Epithelial cell of esophagus (primary cell): ENCODE data around the gene DPYSL5.

Experiments used
- DNase-seq: peaks from one replicate; pipeline ENCODE4 v3.0.0; 2010; ENCODE audit warnings: low read depth
- H3K4me3 ChIP-seq: 2 replicates; pipeline ENCODE4 v1.5.1; 2011; ENCODE audit warnings: mild to moderate bottlenecking, low read length, control low read depth
- TF ChIP-seq, protein P1 (sequence below): IDR thresholded peaks from 2 replicates; pipeline ENCODE4 v1.5.1; 2011; ENCODE audit warnings: low read depth, mild to moderate bottlenecking, low read length, control low read depth, inconsistent platforms; ENCODE audit not compliant: insufficient read depth; ENCODE audit errors: missing control alignments

The DPYSL5 gene

DNA sequence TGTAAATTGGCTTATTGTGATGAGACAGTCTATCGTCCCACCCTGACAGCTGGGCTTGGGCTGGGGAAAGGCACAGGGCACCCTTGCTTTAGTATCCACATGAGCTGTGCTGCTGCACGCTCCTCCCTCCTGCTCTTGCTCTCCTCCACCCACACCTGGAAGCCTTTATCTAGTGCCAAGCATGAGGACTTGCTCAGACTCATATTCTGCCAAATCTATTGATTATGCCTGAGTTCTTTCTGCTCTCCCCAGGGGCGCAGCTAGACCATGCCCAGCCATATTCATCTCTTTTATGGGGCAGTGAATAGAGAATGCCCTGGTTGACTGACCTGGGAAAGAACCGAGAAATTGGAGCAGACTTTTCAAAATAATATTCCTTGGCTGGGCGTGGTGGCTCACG lies 29.0 kb upstream of the DPYSL5 start:
- no peak for DNase-seq
- TF ChIP-seq, protein P1, sequence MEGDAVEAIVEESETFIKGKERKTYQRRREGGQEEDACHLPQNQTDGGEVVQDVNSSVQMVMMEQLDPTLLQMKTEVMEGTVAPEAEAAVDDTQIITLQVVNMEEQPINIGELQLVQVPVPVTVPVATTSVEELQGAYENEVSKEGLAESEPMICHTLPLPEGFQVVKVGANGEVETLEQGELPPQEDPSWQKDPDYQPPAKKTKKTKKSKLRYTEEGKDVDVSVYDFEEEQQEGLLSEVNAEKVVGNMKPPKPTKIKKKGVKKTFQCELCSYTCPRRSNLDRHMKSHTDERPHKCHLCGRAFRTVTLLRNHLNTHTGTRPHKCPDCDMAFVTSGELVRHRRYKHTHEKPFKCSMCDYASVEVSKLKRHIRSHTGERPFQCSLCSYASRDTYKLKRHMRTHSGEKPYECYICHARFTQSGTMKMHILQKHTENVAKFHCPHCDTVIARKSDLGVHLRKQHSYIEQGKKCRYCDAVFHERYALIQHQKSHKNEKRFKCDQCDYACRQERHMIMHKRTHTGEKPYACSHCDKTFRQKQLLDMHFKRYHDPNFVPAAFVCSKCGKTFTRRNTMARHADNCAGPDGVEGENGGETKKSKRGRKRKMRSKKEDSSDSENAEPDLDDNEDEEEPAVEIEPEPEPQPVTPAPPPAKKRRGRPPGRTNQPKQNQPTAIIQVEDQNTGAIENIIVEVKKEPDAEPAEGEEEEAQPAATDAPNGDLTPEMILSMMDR: no peak
- no peak overlapping the region for H3K4me3 ChIP-seq

DNA sequence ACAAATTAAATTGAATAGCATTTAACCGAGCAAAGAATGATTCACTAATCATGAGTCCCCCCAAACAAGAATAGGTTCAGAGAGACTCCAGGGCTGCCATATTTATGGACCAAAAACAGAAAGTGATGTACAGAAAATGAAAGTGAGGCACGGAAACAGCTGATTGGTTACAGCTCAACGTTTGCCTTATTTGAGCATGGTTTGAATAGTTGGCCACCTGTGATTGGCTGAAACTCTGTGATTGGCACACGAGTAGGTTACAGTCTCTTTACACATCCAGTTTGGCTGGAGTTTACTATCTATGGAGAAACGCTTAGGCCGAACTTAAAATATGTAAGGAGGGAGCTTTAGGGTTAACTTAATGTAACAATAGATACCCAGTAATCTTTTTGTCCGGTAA lies 27.0 kb upstream of the DPYSL5 start:
- no peak for DNase-seq
- H3K4me3 ChIP-seq: no peak overlapping the region
- TF ChIP-seq, protein P1: no peak

DNA sequence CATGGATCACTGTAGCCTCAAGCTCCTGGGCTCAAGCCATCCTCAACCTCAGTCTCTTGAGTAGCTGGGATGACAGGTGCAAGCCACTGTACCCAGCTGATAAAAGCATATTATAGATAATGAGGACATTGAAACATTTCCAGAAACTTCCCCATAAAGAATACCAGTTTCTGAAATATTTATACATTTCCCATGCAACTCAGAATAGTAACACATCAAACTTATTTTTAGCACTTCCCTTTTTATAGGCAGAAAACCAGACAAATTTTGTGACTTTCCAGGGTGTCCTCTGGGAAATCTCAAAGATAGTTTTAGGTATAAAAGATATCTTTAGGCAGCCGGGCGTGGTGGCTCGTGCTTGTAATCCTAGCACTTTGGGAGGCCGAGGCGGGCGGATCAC lies 25.1 kb upstream of the DPYSL5 start:
- TF ChIP-seq, protein P1: no peak
- no peak overlapping the region for H3K4me3 ChIP-seq
- DNase-seq: no peak

DNA sequence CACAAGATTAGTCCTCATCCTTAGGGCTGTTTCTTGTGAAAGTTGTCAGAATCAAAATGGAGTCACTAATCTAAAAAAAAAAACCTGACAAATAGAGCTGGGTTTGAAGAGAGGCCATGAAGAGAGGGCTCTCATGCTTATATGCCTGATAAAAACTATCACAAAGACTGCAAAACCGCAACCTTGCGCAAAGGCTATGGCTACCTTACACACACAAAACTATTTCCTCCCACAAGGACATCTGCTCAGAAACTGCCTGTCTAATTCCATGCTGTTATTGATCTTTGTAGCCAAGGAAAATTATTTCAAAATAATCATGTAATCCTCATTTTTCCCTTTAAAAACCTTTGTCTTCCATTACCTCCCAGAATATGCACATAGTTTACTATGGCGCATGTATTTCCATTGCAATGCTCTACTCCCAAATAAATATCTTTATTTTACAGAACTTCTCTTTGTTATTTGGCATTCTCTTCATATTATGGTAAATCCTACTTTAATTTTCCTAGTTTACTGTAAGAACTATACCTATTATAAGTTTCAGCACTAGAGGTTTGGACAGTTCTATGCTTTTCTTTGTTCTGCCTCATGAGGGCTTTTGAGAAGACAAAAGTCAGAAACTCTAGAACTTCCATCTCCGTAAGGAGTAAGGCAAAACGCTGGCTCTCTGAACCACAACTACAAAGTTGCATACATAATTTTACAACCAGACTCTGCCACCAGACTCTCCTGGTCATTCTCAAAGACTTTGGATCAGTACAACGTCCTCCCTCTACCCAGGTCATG lies 9.6 kb upstream of the DPYSL5 start:
- TF ChIP-seq, protein P1: no peak
- peak; percentile 48 for DNase-seq
- no peak overlapping the region for H3K4me3 ChIP-seq

DNA sequence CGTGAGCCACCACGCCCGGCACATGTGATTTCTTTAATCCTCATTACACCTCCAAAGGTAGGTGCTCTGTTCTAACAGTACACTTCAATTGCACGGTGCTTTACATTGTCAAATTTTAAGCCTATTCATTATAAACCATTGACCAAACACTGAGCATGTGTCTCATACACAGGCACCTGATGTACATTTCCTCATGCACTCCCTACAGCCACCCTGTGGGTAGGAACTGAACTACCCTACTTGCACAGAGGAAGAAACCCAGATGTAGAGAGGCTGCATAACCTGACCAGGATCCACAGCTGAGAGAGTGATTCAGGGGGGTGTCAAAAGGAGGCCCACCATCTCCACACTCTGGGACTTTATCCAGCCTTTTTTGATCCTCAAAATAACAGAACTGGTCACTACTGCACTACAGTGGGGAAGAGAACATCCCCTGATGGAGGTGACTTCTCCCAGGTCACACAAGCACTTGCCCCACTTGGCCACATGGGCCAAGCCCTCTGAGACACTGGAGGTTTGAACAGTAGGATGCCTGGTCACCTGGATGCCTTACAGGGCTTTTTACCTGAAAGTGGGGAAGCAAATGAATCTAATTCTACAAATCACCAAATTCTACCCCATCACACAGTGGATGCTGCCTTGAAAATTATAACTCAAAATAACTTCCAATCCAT lies 6.9 kb upstream of the DPYSL5 start:
- DNase-seq: peak; percentile 51
- TF ChIP-seq, protein P1: peak; percentile 48
- H3K4me3 ChIP-seq: no peak overlapping the region

DNA sequence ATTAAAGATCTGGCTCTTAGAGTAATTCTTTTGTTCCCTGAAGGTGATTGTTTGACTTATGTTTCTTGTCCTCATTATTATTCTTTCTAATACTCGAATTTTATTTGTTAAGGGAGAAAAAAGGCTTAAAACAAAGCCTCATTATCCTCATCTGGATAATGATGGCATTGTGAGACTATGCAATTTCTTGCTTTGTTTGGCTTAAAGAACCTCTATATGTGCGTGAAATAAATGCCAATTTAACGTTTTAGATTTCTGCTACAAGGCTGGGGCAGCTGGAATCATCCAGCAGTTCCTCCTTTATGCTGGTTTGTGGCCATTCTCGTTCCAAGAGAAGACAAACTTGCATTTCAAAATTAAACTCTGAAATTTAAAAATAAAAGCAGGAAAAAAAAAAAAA lies 4.9 kb upstream of the DPYSL5 start:
- DNase-seq: no peak
- TF ChIP-seq, protein P1: no peak

More for the DNA sequence above, 4.9 kb upstream of the DPYSL5 start:
- H3K4me3 ChIP-seq: no peak overlapping the region
